ENCODE data around the gene JPH4. TPM values are rescaled to one million over a fixed set of nuclear protein-coding genes. Genes with fewer than 3 reads are reported as not detected.

JPH4 gene
- total and polyA plus RNA-seq, 3 donors from 2014 or later: 3.4 to 3.9 (median 3.6) TPM

- DNase-seq: no peak
- intact Hi-C loops (cut with DNase I; ENCODE audit: low total_unique reads): no loop called here
- H3K9me3 ChIP-seq: no peaks in the 10 kb centered on the region
- no peak overlapping the region for H3K27ac ChIP-seq
- TF ChIP-seq POLR2A (IDR thresholded peaks at IDR 0.05): no peak
- WGBS, 2 donors: 76 to 88% methylated on average over 4 to 10 of the region's 10 CpGs
- peaks cover 4% of the 10 kb centered on the region for H3K4me1 ChIP-seq
- H3K4me3 ChIP-seq: no peak overlapping the region
- no peaks in the 10 kb centered on the region for H3K27me3 ChIP-seq
- no peaks in the 10 kb centered on the region for H3K36me3 ChIP-seq (ENCODE audit: low read depth, missing control alignments)
Measured at GRCh38 chr14:23566112-23566777, 12.3 kb downstream of the JPH4 start.

- Histone ChIP-seq H3K27me3 (no peaks in the 10 kb centered on the region), H3K4me3 (no peak overlapping the region), H3K27ac (no peak overlapping the region), H3K36me3 (ENCODE audit: low read depth, missing control alignments) (no peaks in the 10 kb centered on the region), H3K9me3 (no peaks in the 10 kb centered on the region), H3K4me1 (peaks cover 4% of the 10 kb centered on the region)
- WGBS, 2 donors: 90 to 94% methylated on average over 4 to 11 of the region's 11 CpGs
- no peak for DNase-seq
- intact Hi-C loops (cut with DNase I; ENCODE audit: low total_unique reads): no loop called here
- TF ChIP-seq POLR2A (IDR thresholded peaks at IDR 0.05): no peak
- no peak for TF ChIP-seq CTCF (IDR thresholded peaks at IDR 0.05)
Measured at GRCh38 chr14:23565626-23566025, 13.0 kb downstream of the JPH4 start.

DNA sequence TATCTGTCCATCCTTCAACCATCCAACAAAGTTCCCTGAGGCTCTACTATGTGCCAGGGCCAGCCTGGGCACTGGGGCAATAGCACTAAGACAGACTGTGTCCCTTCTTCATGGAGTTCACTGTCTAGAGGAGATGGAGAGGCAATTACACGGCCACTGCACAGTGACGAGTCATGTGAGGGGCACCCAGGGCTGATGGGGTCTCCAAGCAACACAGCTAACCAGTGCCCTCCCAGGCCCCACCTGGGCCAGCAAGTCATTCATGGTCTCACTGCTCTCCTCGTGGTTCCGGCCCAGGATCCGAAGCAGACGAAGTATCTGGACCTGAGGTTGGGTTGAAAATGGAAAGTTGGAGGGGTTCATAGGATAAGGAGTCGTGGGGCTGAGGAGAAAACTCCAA, 13.7 kb downstream of the JPH4 start:
- no peak for TF ChIP-seq CTCF (IDR thresholded peaks at IDR 0.05)
- TF ChIP-seq POLR2A (IDR thresholded peaks at IDR 0.05): no peak
- H3K27ac ChIP-seq: no peak overlapping the region
- no peaks in the 10 kb centered on the region for H3K27me3 ChIP-seq
- no peak overlapping the region for H3K4me3 ChIP-seq
- no peaks in the 10 kb centered on the region for H3K36me3 ChIP-seq (ENCODE audit: low read depth, missing control alignments)
- H3K9me3 ChIP-seq: no peaks in the 10 kb centered on the region
- DNase-seq: no peak
- WGBS, 2 donors: 90 to 94% methylated on average over 7 of the region's 7 CpGs
- intact Hi-C loops (cut with DNase I; ENCODE audit: low total_unique reads): loop anchor here (5.0 kb wide), 1 partner anchor 88 kb away; no protein-coding TSS in a partner anchor
- H3K4me1 ChIP-seq: peaks cover 4% of the 10 kb centered on the region

DNA sequence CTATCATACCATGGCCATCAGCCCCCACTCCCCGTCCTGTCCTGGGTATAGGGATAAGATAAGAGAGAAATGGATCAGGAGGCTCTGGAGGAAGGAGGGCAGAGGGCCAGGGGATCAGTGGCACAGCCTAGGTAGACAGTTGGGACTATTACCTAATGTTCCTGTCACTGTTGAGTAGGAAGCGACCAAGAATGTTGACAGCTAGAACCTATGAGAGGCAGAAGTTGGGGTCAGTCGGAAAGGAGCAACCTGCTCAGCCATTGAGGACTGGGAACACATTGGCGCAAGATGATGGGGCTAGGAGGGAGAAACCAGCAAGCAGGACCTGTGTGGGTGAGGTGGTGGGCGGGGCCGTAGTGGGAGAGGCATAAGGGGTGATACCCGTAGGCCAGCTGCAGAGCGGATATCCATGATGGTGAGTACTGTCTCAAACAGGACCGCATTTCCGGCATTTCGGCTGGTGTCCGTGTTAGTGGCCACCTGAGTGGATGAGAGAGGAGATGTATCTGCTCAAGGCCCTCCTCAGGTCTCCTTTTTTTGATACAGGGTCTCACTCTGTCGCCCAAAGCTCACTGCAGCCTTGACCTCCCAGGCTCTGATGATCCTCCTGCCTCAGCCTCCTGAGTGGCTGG, 14.3 kb downstream of the JPH4 start:
- no peak for DNase-seq
- no peaks in the 10 kb centered on the region for H3K36me3 ChIP-seq (ENCODE audit: low read depth, missing control alignments)
- intact Hi-C loops (cut with DNase I; ENCODE audit: low total_unique reads): loop anchor here (5.0 kb wide), 1 partner anchor 87 kb away; no protein-coding TSS in a partner anchor
- H3K4me3 ChIP-seq: no peak overlapping the region
- peaks cover 4% of the 10 kb centered on the region for H3K4me1 ChIP-seq
- H3K9me3 ChIP-seq: no peaks in the 10 kb centered on the region
- TF ChIP-seq POLR2A (IDR thresholded peaks at IDR 0.05) (no peak), CTCF (IDR thresholded peaks at IDR 0.05) (no peak)
- H3K27me3 ChIP-seq: no peaks in the 10 kb centered on the region
- 85% methylated on average over 12 to 13 of the region's 13 CpGs for WGBS, 2 donors
- H3K27ac ChIP-seq: no peak overlapping the region

- 74 to 79% methylated on average over 10 to 14 of the region's 14 CpGs for WGBS, 2 donors
- no peak for TF ChIP-seq CTCF (IDR thresholded peaks at IDR 0.05)
- no peak for TF ChIP-seq POLR2A (IDR thresholded peaks at IDR 0.05)
- no peak for DNase-seq
- Histone ChIP-seq H3K36me3 (ENCODE audit: low read depth, missing control alignments) (no peaks in the 10 kb centered on the region), H3K27ac (no peak overlapping the region), H3K4me3 (no peak overlapping the region), H3K9me3 (no peaks in the 10 kb centered on the region), H3K27me3 (no peaks in the 10 kb centered on the region), H3K4me1 (peaks cover 4% of the 10 kb centered on the region)
- intact Hi-C loops (cut with DNase I; ENCODE audit: low total_unique reads): loop anchor here (5.0 kb wide), 1 partner anchor 86 kb away; no protein-coding TSS in a partner anchor
Measured at GRCh38 chr14:23563473-23564180, 15.0 kb downstream of the JPH4 start.
